Fibroblast of the aortic adventitia (primary cell): Measurements from ENCODE around the gene SMOC2. TPM values are rescaled to one million over a fixed set of nuclear protein-coding genes. Genes with fewer than 3 reads are reported as not detected.

Experiments used
- DNase-seq: peaks from one replicate; pipeline ENCODE4 v3.0.0-alpha.2; 2010; ENCODE audit warnings: low read depth
- H3K4me3 ChIP-seq: 2 replicates; pipeline ENCODE4 v1.5.1; 2011; ENCODE audit warnings: low read depth, mild to moderate bottlenecking, control low read depth, low read length, moderate library complexity
- total RNA-seq: library from RNA; depleted of rRNA; stranded (reverse); fragments of >200 nt; gene quantifications from 2 replicates; pipeline ENCODE4 v1.2.3, GENCODE V29; 2012; ENCODE audit warnings: low replicate concordance
- TF ChIP-seq, protein P1 (sequence below): IDR thresholded peaks from 2 replicates; pipeline ENCODE4 v1.5.1; 2011; ENCODE audit warnings: mild to moderate bottlenecking, low read length, control low read depth, inconsistent platforms; ENCODE audit not compliant: insufficient read depth

The SMOC2 gene
- total RNA-seq, 1 donor: 0.09 TPM

DNA sequence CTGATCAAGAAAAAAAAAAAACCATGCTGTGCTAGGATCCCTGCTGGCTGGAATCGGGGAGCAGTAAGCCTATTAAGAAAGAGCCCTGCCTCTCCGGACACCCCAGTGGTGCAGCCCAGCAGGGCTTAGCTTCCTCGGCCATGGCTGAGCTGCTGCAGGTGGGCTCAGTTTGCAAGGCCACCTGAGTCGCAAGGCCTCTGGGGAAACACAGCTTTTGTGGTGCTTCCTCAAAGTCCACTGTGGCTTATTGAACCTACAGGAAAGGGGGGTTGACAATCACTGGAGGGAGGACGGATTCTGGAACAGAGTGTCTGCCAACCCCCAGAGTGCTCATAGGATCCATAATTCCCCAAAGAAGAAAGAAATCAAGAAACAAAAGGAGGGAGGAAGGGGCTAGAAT is 240.8 kb downstream of the SMOC2 start:
- TF ChIP-seq, protein P1, sequence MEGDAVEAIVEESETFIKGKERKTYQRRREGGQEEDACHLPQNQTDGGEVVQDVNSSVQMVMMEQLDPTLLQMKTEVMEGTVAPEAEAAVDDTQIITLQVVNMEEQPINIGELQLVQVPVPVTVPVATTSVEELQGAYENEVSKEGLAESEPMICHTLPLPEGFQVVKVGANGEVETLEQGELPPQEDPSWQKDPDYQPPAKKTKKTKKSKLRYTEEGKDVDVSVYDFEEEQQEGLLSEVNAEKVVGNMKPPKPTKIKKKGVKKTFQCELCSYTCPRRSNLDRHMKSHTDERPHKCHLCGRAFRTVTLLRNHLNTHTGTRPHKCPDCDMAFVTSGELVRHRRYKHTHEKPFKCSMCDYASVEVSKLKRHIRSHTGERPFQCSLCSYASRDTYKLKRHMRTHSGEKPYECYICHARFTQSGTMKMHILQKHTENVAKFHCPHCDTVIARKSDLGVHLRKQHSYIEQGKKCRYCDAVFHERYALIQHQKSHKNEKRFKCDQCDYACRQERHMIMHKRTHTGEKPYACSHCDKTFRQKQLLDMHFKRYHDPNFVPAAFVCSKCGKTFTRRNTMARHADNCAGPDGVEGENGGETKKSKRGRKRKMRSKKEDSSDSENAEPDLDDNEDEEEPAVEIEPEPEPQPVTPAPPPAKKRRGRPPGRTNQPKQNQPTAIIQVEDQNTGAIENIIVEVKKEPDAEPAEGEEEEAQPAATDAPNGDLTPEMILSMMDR: no peak
- no peak for DNase-seq
- no peak overlapping the region for H3K4me3 ChIP-seq

DNA sequence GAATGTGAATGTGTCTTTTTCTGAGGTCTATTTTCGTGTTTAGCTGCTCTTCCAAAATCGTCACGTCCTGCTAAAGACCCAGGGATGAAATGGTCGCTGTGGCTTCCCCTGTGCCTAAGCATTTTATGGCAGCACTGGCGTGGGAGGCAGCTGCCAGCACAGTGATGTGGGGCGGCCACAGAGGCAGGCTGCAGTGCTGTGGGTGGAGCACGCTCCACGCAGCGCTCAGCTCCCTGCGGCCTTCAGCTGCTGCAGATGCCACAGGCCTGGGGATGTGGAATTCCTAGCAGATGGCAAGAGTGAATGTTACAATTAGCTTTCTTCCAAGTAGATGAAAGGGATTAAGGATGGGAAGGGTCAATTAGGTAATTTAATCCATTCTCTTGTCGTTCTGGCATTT is 242.6 kb downstream of the SMOC2 start:
- no peak overlapping the region for H3K4me3 ChIP-seq
- TF ChIP-seq, protein P1: no peak
- no peak for DNase-seq

DNA sequence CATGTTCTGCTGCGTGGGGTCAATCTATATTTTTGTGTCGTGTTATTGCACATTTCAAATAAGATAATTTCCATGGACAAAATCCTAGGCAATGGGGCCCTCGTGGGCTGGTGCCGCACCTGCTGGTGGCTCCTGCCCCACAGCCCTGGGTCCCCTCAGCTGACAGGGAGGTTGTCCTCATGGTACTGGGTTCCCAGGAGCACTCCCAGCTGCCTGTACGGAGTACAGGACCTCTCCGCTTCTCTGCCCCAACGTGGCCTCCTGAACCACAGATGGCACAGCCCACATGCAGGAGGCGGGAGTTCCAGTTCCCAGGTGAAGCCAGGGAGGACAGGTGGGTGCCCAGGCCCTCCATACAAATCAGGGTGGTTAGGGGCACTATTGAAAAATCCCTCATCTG is 243.5 kb downstream of the SMOC2 start:
- DNase-seq: no peak
- TF ChIP-seq, protein P1: no peak
- H3K4me3 ChIP-seq: no peak overlapping the region

DNA sequence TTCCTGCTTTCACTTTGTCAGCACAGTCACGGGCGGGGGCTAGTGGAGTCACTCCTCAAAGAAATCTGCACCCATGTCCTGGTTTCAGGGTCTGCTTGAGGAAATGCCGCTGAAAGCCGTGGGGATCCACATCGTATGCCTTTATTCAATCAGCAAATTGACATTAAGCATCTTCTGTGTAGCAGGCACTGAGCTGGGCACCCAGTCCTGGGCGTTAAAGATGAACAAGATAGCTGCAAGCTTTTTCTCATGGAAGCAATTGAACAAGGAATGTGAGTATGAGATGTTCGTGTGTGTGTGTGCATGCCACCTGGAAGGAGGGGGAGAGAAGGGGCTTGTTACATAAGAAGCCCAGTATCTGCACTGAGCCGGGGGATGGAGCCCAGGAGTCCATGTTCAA is 243.9 kb downstream of the SMOC2 start:
- no peak for DNase-seq
- TF ChIP-seq, protein P1: no peak
- no peak overlapping the region for H3K4me3 ChIP-seq

DNA sequence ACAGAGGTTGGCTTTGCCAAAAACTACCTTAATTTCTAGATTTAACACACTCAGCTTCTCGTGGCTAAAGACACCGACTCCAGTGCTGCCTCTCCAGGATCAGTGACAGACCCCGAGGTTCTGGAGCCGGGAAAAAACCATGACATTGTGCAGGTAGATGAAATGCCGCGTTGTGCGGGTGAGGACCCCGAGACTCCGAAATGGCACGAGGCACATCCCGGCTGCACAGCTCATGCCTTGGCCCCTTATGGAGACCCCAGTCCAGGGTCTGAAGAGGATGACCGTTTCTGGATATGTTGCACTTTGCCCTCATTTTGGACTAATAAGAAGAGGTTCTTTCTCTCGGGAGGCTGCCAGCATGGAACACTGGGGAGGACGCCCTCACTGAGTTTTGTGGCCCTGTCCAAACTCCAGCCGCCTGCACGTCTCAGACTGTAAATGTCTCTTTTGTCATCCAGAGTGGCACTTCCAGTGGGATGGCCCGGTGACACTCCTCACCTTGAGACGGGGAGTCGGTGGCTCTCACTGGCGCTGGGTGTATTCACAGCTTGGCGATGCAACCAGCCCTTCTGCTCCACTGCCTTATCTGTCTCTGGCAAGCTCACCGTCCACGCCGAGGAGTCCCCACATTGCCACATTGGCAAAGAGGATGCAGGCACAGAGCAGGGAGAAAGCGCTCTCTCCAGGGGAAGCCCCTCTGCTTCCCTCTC is 245.2 kb downstream of the SMOC2 start:
- DNase-seq: no peak
- H3K4me3 ChIP-seq: no peak overlapping the region
- TF ChIP-seq, protein P1: no peak

DNA sequence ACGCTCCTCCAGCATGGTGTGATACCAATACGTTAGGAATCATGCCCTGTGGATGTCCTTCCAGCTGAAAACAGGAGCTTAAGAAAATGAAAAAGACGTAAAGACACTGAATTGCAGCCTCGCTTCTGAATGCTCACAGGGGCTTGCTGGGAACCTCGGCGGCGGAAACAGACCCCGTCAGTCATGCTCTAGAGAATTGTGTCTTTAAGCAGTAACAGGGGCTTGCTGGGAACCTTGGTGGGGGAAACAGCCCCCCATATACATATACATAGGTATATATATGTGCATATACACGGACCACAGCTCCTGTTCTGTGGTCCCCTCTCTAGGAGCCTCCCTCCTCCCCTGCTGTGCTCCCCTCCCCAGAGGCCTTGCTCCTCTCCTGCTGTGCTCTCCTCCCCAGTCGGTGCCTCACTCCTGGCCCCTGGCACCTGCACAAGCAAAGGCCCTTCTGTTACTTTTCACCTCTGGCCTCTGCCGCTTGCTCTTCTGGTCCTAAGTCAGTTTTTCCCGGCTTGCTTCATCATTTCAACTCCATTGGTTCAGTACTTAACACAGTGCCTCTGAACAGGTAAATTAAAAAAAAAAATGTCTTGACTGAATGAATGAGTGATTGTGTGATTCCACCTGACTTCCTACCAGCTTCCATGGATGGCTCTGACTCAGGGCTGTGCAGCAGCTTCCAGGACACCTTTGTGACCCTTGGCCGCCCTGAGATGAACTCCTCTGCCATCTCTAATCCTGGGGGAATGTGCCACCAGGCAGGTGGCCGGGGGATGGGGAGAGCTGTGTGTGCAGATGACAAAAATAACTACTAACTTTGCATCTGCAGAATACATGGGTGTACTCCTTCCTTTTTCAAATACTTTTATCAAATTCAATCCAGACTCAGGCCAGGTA is 246.1 kb downstream of the SMOC2 start:
- no peak for DNase-seq
- TF ChIP-seq, protein P1: no peak

More for the DNA sequence above, 246.1 kb downstream of the SMOC2 start:
- no peak overlapping the region for H3K4me3 ChIP-seq
